Thoracic aorta (tissue), 2 donors: ENCODE results near the gene PANX1. TPM values are rescaled to one million over a fixed set of nuclear protein-coding genes. Genes with fewer than 3 reads are reported as not detected.

Experiments
- ATAC-seq: fragments of 150-250 bp; one replicate; pipeline ENCODE4 v1.8.0; 2017; ENCODE audit warnings: low read depth; ENCODE audit not compliant: insufficient number of reproducible peaks, low FRiP score
- DNase-seq: peaks from one replicate; pipeline ENCODE4 v3.0.0-alpha.2; 2020; ENCODE audit warnings: low spot score
- H3K27ac ChIP-seq, 2 donors: fragments of 200-600 bp; sonication (generic); 1 replicate in 1 of 2; 2 replicates in 1 of 2; pipeline ENCODE4 v1.5.1; 2016; ENCODE audit warnings: mild to moderate bottlenecking in 2 of 2, moderate library complexity in 2 of 2
- H3K27me3 ChIP-seq: fragments of 200-600 bp; sonication (generic); replicated peaks from 2 replicates; pipeline ENCODE4 v1.6.0; 2016; ENCODE audit warnings: mild to moderate bottlenecking; ENCODE audit not compliant: insufficient read depth
- H3K36me3 ChIP-seq: fragments of 200-600 bp; sonication (generic); one replicate; pipeline ENCODE4 v1.5.1; 2016
- H3K4me1 ChIP-seq, 2 donors: fragments of 200-600 bp; sonication (generic); 1 replicate in 1 of 2; 2 replicates in 1 of 2; pipeline versions ENCODE4 v1.5.1 to v1.6.0; 2016; ENCODE audit warnings: low read depth in 2 of 2, mild to moderate bottlenecking in 1 of 2; ENCODE audit not compliant: control insufficient read depth in 1 of 2
- H3K4me3 ChIP-seq: fragments of 200-600 bp; sonication (generic); 2 replicates; pipeline ENCODE4 v1.5.1; 2016; ENCODE audit warnings: mild to moderate bottlenecking
- H3K9me3 ChIP-seq: fragments of 200-600 bp; sonication (generic); 2 replicates; pipeline ENCODE4 v1.5.1; 2016
- CTCF ChIP-seq: fragments of 200-600 bp; sonication (generic); IDR thresholded peaks from one replicate; pipeline ENCODE4 v1.5.1; 2019; ENCODE audit warnings: antibody characterized with exemption
- total RNA-seq, 2 donors: library from RNA; depleted of rRNA; stranded (reverse); fragments of >200 nt; gene quantifications; one replicate each; pipeline versions ENCODE4 v1.1.0 to v1.2.3, GENCODE V29; 2016

Gene PANX1
- total RNA-seq, 2 donors from 2014 or later = 29.6 to 49.2 TPM

- Histone ChIP-seq H3K9me3 (no peaks in the 10 kb centered on the region), H3K36me3 (no peaks in the 10 kb centered on the region), H3K27ac (no peak overlapping the region), H3K27me3 (no peaks in the 10 kb centered on the region), H3K4me1 (peaks cover 20 to 62% of the 10 kb centered on the region in 2 donors), H3K4me3 (no peak overlapping the region)
- ATAC-seq (no peak), DNase-seq (no peak)
- TF ChIP-seq CTCF = no peak
These were observed 16.0 kb downstream of the PANX1 start for GRCh38 chr11:94144664-94145063.

GRCh38 chr11:94145431-94145830, 16.8 kb downstream of the PANX1 start:
- H3K27me3 ChIP-seq = no peaks in the 10 kb centered on the region
- H3K4me1 ChIP-seq = peaks cover 23 to 63% of the 10 kb centered on the region in 2 donors
- no peaks in the 10 kb centered on the region for H3K36me3 ChIP-seq
- no peak for TF ChIP-seq CTCF
- H3K27ac ChIP-seq = no peak overlapping the region
- H3K9me3 ChIP-seq = no peaks in the 10 kb centered on the region
- no peak for DNase-seq
- ATAC-seq = no peak
- no peak overlapping the region for H3K4me3 ChIP-seq

GRCh38 chr11:94145916-94146315, 17.3 kb downstream of the PANX1 start:
- peaks cover 28 to 67% of the 10 kb centered on the region in 2 donors for H3K4me1 ChIP-seq
- ATAC-seq (no peak), DNase-seq (no peak)
- no peak overlapping the region for H3K27ac ChIP-seq
- no peaks in the 10 kb centered on the region for H3K9me3 ChIP-seq
- no peak overlapping the region for H3K4me3 ChIP-seq
- H3K36me3 ChIP-seq = no peaks in the 10 kb centered on the region
- no peak for TF ChIP-seq CTCF
- H3K27me3 ChIP-seq = no peaks in the 10 kb centered on the region

- Histone ChIP-seq H3K27me3 (no peaks in the 10 kb centered on the region), H3K4me3 (no peak overlapping the region), H3K27ac (no peak overlapping the region), H3K36me3 (no peaks in the 10 kb centered on the region), H3K4me1 (peaks cover 30 to 67% of the 10 kb centered on the region in 2 donors), H3K9me3 (no peaks in the 10 kb centered on the region)
- ATAC-seq = no peak
- no peak for DNase-seq
- no peak for TF ChIP-seq CTCF
These were observed 18.8 kb downstream of the PANX1 start for GRCh38 chr11:94147433-94147845.

- no peaks in the 10 kb centered on the region for H3K27me3 ChIP-seq
- ATAC-seq (no peak), DNase-seq (no peak)
- no peak for TF ChIP-seq CTCF
- no peak overlapping the region for H3K4me3 ChIP-seq
- peaks cover 32 to 67% of the 10 kb centered on the region in 2 donors for H3K4me1 ChIP-seq
- H3K36me3 ChIP-seq = no peaks in the 10 kb centered on the region
- H3K9me3 ChIP-seq = no peaks in the 10 kb centered on the region
- no peak overlapping the region for H3K27ac ChIP-seq
These were observed 19.5 kb downstream of the PANX1 start for GRCh38 chr11:94148189-94148588.
